GM18907 (cell line): Measurements from ENCODE around the gene C1RL.

Experiments used
- ATAC-seq: cut with Tn5 transposase; IDR thresholded peaks from one replicate; pipeline ENCODE4 v1.9.1; 2021; ENCODE audit warnings: mild to moderate bottlenecking, moderate library complexity; ENCODE audit not compliant: unreplicated experiment

C1RL gene

DNA sequence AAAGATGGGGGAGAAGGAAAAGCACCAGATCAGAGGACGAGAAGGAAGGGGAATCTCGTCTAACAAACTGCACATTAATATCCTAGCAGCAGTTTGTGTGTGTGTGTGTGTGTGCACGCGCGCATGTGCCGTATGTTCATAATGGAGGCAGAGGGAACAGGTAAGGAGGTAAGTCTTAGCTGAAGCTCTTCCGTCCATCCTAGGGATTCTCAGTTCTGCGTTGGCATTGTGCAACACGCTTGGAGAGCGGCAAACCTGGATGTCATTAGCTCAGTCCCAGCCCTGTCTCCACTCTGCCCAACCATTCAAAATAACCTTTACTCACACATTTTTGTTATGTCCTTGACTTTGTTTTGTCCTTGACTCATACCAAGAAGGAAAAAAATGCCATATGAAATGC is 15.1 kb downstream of the C1RL start:
- no peak for ATAC-seq

DNA sequence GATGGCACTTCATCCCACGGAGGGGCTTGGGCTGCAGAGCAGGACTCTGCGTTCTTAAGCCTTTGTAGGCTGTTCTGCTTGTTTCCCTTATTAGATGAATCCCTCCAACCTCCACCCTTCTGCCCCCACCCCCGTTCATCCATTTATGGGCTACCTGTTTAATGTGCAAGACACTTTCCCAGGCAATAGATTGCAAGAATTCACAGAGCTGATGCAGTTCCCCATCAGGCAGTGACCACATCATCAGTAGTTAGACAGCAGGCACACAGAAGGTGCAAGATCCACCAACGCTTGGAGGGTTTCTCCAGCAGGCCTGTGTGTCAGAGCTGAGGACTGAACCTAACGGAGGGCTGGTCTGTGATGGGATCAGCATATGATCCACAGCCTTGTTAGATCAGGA is 15.5 kb downstream of the C1RL start:
- no peak for ATAC-seq

DNA sequence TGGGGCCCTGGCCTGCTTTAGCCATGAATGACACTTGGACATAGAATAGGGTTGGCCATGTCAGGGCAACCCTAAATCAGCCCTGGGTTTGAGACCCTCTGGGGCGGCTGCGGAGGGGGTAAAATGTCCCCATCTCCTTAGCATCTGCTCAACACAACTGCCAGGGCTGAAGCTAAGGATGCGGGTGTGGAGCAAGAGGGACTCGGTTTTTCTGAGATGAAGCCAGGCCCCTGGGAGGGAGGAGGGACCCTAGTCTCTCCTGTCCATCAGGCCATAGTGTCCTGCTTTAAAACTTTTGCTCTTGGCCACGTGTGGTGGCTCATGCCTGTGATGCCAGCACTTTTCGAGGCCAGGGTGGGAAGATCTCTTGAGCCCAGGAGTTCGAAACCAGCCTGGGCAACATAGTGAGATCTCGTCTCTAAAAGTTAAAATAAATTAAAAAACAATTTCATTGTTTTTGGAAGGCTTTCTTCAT is 16.0 kb downstream of the C1RL start:
- no peak for ATAC-seq

DNA sequence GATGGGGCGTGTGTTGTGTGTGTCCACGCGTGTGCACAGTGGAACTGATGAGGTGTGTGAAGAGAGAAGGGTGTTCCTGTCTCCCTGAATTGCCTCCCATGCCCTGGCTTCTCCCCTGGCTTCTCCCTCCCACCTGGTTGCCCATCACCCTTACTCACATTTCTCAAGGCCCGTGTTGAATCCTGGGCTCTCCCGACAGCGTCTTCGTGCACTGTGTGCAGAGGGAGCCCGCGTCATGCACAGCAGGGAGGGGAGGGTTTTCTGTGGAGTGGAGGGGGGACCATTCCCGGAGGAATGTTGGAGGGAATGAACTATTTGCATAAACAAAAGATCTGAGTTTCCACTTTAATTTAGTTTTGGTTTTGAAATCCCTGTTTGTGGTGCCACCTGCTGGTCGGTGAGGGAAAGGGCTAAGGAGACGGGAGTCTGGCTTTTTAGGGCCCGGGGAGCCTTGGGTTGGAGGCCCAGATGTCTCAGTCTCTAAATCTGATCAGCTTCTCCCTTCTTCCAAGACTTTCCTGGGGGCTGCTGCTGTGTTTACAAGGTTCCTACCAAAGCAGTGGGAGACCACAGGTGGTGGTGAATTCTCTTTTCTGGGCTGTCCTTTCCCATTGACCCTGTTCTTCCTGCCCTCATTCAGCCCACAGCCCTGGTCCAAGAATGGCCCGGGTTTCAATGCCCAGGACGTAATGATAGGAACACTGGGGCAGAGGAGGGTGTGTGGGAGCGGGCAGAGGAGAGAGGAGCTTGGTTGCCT is 16.6 kb downstream of the C1RL start, which contains the start of gene C1R:
Gene C1R (minus strand): TSS at position 217 of the 757 bp plus-strand sequence. CDS start 57 bp downstream, at position 160.
- ATAC-seq: no peak

- no peak for ATAC-seq
Measured at GRCh38 chr12:7091660-7092228, 17.3 kb downstream of the C1RL start.

DNA sequence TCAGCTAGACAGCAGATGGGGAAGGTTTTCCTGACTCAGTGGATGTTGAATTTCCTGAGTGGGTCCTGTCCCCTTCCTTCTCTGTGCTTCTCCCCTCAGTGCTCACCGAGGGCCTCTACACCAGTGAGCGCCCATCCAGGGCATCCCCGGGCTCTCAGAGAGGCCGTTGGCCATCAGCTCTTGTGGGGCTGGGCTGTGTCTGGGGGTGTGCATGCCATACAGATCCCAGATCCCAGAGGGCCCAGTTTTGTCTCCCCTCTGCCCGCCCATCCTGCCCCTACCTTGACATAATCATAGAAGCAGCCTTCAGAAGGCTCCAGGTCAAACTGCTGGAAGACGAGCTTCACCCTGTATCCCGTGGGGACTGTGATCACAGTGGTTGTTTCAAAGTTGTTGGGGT is 17.8 kb downstream of the C1RL start:
- no peak for ATAC-seq

DNA sequence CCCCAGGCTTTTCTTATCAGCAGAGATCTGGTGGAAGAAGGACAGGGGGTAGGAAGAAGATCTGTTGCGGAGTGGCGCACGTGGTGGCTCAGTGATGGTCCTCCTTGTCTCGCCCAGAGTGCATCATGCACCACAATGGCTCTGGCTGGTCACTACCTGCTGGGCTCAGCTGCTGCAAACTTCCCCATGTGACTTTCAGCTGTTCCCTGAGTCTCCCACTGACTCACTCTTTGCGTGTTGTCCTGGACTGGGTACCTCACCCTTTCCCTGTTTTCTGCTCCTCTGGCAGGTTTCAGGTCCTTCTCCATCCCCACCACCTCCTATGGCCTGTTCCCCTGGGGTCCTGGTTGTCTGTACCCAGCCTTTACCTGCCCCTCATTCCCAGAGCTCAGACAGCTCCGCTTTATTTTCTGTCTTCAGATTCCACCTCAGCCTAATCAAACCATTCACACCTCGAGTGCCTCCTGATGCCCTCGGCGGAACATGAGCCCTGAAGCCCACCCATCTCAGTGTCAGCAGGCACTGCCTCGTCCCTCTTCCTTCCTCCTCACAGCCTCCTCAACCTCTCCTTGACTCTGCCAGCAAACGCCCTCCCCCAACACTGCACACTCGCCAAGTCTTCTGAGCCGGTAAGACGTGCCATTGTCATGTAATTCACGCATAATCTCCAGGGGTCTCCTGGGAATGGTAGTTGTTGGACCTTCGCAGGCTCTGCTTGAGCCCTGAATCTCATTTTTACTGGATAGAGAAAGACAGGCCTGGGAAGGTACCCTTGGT is 18.6 kb downstream of the C1RL start:
- ATAC-seq: no peak

DNA sequence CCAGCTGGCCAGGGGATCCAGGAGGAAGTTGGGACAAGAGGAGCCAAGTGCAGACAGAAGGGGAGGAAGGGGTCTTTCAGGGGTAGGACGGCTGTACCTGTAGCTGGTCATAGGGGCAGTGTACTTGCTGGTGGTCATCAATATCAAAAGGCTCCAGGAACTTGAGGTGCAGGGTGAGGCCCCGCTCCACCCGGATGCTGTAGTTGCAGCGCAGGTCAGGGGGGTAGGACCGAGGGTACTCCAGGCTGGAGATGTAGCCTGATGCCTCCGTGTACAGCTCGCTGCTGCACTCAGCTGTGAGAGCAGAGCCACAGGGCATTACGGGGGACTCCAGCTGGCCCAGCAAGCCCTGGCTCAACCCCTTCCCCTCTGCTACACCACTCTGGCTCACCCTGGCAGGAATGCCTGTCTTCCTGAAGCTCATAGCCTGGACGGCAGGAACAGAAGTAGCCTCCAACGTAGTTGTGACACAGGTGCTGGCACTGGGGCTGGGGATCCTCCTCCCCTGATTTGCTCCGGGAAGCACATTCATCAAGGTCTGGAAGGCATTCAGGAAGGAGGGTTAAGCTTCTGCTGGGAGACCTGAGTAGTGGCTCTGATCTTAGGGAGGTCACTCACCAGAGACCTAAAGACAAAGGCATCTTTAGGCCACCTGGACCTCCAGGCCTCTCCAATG is 19.7 kb downstream of the C1RL start:
- ATAC-seq: no peak

DNA sequence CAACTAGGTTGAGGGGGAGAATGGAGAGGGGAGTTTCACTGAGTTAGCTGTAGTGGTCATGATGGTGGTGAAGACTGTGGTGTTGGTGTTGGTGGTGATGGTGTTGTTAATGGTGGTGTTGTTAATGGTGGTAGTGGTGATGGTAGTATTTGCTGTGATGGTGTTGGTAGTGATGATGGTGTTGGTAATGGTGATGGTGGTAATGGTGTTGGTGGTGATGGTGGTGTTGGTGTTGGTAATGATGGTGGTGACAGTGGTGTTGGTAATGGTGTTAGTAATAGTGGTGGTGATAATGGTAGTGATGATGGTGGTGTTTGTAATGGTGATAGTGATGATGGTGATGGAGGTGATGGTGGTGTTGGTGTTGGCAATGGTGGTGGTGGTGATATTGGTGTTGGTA is 25.9 kb downstream of the C1RL start:
- no peak for ATAC-seq

DNA sequence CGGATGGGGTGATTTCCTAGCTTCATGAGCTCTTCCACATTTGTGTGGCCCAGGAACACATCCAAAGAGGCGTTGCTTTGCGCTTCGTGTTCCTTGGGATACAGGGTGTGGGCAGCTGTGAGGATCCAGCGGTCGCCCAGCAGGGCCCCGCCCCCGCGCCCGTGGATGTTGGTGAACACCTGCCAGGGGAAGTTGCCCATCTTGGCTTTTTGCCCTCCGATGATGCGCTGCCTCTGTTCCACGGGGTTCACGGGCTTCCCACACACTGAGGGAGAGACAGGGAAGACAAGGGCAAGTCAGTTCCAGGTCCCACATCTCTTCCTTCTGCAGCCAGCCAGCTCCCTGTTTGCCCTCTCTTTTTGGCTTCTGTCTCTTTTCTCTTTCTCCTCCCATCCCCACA is 28.0 kb downstream of the C1RL start:
- no peak for ATAC-seq

DNA sequence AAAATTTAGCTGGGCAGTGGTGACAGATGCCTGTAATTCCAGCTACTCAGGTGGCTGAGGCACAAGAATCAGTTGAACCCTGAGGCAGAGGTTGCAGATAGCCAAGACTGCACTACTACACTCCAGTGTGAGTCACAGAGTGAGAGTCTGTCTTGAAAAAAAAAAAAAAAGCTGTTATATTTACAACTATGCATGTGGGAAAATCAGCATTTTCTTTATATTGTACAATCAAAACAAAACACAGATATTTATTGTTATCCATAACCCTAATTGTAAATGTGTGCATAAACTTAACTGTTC is 29.2 kb downstream of the C1RL start:
- no peak for ATAC-seq

GRCh38 chr12:7078163-7078562 is 30.9 kb downstream of the C1RL start:
- ATAC-seq: no peak

GRCh38 chr12:7076493-7076892 is 32.5 kb downstream of the C1RL start:
- ATAC-seq: no peak

DNA sequence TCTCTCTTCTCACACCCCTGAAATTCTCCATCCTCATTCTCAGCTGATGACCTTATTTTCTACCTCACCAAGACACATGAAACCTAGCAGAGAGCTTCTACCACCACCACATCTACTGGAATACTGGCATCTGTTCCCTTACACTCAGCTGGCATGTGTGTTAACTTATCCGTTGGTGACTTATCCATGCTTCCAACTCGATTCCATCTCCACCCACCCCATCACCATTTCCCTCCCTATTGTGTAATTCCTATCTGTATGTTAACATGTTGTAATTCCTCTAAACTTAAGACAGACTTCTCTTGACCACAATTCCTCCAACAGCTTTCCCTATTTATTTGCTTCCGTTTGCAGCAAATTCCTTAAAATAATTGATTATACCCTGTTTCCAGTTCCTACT is 33.1 kb downstream of the C1RL start:
- ATAC-seq: no peak

- no peak for ATAC-seq
Measured at GRCh38 chr12:7075518-7075917, 33.5 kb downstream of the C1RL start.

DNA sequence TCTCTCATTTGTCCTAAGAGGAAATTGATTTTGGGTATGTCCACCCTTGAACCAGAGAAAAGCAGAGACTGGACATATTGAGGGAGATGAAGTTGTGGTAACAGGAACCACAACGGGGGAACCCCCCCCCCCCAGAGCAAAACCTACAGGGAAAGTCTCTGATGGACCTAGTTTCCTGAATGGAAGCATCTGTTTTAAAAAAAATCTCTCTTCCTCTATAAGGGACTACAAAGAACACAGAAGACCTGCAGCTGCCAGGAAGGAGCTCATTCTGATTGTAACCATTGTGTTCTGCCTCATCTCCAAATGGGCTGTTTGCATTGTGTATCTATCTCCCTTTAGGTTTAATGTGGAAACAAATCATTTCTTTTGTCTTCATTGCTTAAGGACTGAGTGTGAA is 35.1 kb downstream of the C1RL start:
- no peak for ATAC-seq

GRCh38 chr12:7072554-7072953 is 36.5 kb downstream of the C1RL start:
- no peak for ATAC-seq

- ATAC-seq: no peak
Measured at GRCh38 chr12:7072035-7072434, 37.0 kb downstream of the C1RL start.

DNA sequence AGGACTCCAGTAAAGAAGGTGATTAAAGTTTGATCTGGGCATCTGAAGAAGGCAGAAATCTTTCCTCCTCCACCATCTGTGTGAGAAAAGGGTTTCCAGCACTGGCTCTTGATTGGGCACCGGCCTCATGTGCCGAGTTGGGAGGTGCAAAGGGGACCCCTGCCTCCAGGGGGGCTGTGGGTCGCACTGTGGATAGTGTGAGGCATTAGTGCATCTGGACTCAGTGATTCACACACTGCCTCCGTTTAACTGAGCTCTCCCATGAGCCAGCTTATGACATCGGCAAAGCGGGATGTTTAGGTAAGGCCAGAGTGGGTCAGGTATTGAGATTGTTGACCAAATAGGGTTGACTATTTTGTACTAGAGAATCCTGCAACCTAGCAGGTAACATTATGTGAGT is 39.6 kb downstream of the C1RL start:
- no peak for ATAC-seq

DNA sequence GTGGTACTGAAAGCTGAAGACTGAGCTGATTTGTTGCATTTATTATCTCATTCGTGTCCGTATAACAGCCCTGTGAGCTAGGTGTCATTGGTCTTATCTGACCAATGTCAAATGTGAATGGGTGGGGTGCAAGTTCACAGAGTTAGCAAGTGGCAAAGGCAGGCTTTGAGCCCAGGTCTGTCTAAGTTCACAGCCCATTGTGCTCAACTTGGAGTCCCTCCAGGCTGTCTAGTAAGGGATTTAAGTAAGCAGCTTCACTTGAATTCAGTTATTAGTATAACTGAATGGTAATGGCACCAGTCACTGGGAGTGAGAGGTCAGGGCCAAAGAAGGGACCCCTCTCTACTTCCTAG is 40.0 kb downstream of the C1RL start:
- ATAC-seq: no peak

DNA sequence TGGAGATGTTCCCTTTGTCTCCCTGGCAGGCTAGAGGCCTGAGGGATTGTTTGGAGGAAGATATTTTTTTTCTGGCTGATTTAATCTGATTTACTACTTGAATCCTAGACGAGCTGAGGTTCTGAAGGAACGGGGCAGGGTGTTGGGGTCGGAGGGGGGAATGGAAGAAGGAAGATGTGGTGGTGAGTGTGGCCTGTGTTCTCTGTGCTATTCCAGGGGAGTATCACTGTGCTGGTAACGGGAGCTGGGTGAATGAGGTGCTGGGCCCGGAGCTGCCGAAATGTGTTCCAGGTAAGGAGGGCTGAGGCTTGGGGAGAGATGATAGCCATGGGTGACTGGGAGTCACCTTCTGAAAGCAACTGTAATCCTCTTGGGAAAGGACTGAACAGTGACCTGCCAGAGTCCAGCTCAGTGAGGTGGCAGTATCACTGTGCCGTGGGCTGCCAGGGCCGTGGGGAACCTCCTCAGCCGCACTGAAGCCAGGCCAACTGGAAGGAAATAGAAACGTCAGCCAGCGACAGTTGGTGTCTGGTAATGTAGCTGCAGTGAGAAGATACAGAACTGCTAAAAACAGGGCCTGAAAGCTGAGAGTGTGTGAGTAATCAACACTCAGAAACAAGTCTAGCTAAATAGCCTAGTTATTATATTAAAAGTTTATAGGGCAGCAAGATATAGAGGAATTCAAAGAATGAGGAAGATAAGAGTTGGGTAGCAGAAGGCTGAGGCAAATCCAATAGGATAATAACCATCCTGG is 40.6 kb downstream of the C1RL start:
- no peak for ATAC-seq
